Activated CD4-positive, CD25-positive, alpha-beta regulatory T cell treated with anti-CD3 and anti-CD28 coated beads, Interleukin-2, amount 50 U/mL, for 72 hours (primary cell): ENCODE results near the gene WTAP.
A peak's percentile ranks its signal among the peaks of the same experiment; 100 is the strongest.
"Not testable (repeated sequence)": the region's sequence is repeated elsewhere in the genome, so short reads cannot be mapped to it uniquely, and the experiment has no call there.

Experiments
- DNase-seq: peaks from one replicate; pipeline ENCODE4 v3.0.0; 2021

The WTAP gene

GRCh38 chr6:159762681-159763293 lies 35.5 kb downstream of the WTAP start:
- DNase-seq, result no peak

GRCh38 chr6:159766906-159767305 lies 39.6 kb downstream of the WTAP start:
- no peak for DNase-seq

- DNase-seq, result no peak
Measured at GRCh38 chr6:159769470-159769869, 42.2 kb downstream of the WTAP start.

GRCh38 chr6:159772196-159772595 lies 44.9 kb downstream of the WTAP start:
- no peak for DNase-seq

- no peak for DNase-seq
Measured at GRCh38 chr6:159777240-159777904, 50.1 kb downstream of the WTAP start.

- DNase-seq, result no peak
Measured at GRCh38 chr6:159778131-159778530, 50.8 kb downstream of the WTAP start.

GRCh38 chr6:159778542-159779103 lies 51.3 kb downstream of the WTAP start:
- no peak for DNase-seq

- DNase-seq, result no peak
Measured at GRCh38 chr6:159788276-159788675, 61.0 kb downstream of the WTAP start.

- peak; percentile 42 for DNase-seq
Measured at GRCh38 chr6:159788753-159789376, 61.6 kb downstream of the WTAP start.

GRCh38 chr6:159789377-159790148 lies 62.3 kb downstream of the WTAP start, which contains the start of gene TCP1:
Gene TCP1 (minus strand): TSS chr6:159789602. CDS start chr6:159789468, 134 bp downstream.
- DNase-seq, result peak; percentile 97

- peak; percentile 79 for DNase-seq
Measured at GRCh38 chr6:159790149-159790955, 63.0 kb downstream of the WTAP start, which contains the start of gene MRPL18. Gene MRPL18 (plus strand): TSS chr6:159790467. CDS start chr6:159790588, 121 bp downstream.

GRCh38 chr6:159790956-159791598 lies 63.8 kb downstream of the WTAP start:
- no peak for DNase-seq

- DNase-seq, result not testable (repeated sequence)
Measured at GRCh38 chr6:159794976-159795375, 67.7 kb downstream of the WTAP start.

- DNase-seq, result no peak
Measured at GRCh38 chr6:159797554-159797953, 70.2 kb downstream of the WTAP start.

GRCh38 chr6:159800141-159800865 lies 73.0 kb downstream of the WTAP start, which contains the start of gene PNLDC1:
Gene PNLDC1 (plus strand): TSS chr6:159800276. CDS start chr6:159800308, 32 bp downstream.
- no peak for DNase-seq

GRCh38 chr6:159801935-159802334 lies 74.6 kb downstream of the WTAP start:
- no peak for DNase-seq

- DNase-seq, result no peak
Measured at GRCh38 chr6:159804504-159804903, 77.2 kb downstream of the WTAP start.

- no peak for DNase-seq
Measured at GRCh38 chr6:159805440-159806020, 78.2 kb downstream of the WTAP start.
